ENCODE results near the gene OOSP2.

- TF ChIP-seq YY1 (IDR thresholded peaks at IDR 0.05; ENCODE audit: insufficient read depth, insufficient read length) (no peak), ZNF274 (IDR thresholded peaks at IDR 0.05; ENCODE audit: low read depth, low read length) (no peak)
Measured at GRCh38 chr11:60097189-60097588, 57.0 kb downstream of the OOSP2 start.
